ENCODE results near the gene FIBP. TPM values are rescaled to one million over a fixed set of nuclear protein-coding genes. Genes with fewer than 3 reads are reported as not detected.

Gene FIBP
- total and polyA plus RNA-seq, 10 of the 15 experiments (the other 5 are each of a cell fraction or from before 2014, with no cell fraction given): 65.1 to 182 (median 94.6) TPM

GRCh38 chr11:65864706-65865471 lies 23.4 kb downstream of the FIBP start:
- ChIA-PET SMC1A (ENCODE audit: uncharacterized antibody, unreplicated experiment) (no interaction called here), CTCF (interaction anchor here (1.6 kb wide), 1 partner anchor 24 kb away, joined by 3 read pairs; no protein-coding TSS in a partner anchor), POLR2A (no interaction called here), RAD21 (ENCODE audit: unreplicated experiment) (no interaction called here)
- peaks cover 23 to 38% of the 10 kb centered on the region in 2 experiments for H3K36me3 ChIP-seq (ENCODE audit: control insufficient read depth in 2 of 2, insufficient read depth in 2 of 2, low read length in 1 of 2)
- 93% methylated on average over 18 of the region's 18 CpGs for WGBS (ENCODE audit: insufficient coverage, insufficient replicate concordance, low lambda C conversion rate, missing lambda C conversion rate)
- H3K27ac ChIP-seq (ENCODE audit: control insufficient read depth, insufficient read depth): no peak overlapping the region
- H3K4me1 ChIP-seq (ENCODE audit: control insufficient read depth, insufficient read depth, low read length): peaks cover 15% of the 10 kb centered on the region
- H2AFZ ChIP-seq (ENCODE audit: control insufficient read depth, low read depth, low read length): no peak overlapping the region
- H3K4me3 ChIP-seq: no peak overlapping the region
- TF ChIP-seq POLR2AphosphoS2 (IDR thresholded peaks at IDR 0.05; ENCODE audit: low read depth, low read length) (0 out of 2 replicates have a peak, but pooled peaks have one; percentile 7), NRF1 (conservative IDR thresholded peaks at IDR 0.05; ENCODE audit: low read depth, low read length) (no peak), DPF2 (IDR thresholded peaks at IDR 0.05) (no peak)
- TF ChIP-seq, protein P1, sequence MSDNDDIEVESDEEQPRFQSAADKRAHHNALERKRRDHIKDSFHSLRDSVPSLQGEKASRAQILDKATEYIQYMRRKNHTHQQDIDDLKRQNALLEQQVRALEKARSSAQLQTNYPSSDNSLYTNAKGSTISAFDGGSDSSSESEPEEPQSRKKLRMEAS (IDR thresholded peaks at IDR 0.05; ENCODE audit: low read depth, low read length): no peak
- intact Hi-C loops (cut with micrococcal nuclease; ENCODE audit: unreplicated experiment): no loop called here
- peaks cover 21% of the 10 kb centered on the region for H3K79me2 ChIP-seq (ENCODE audit: control insufficient read depth, insufficient read depth, low read length)
- no peak for ATAC-seq
- H3K9me3 ChIP-seq (replicated peaks; ENCODE audit: control insufficient read depth, insufficient read depth, low read length): no peaks in the 10 kb centered on the region
- H3K9ac ChIP-seq (ENCODE audit: control insufficient read depth, insufficient read depth, low read length): no peak overlapping the region
- no peak for FAIRE-seq
- no peaks in the 10 kb centered on the region; the same call in 1 of the 2 replicates for H4K20me1 ChIP-seq (ENCODE audit: control insufficient read depth, insufficient read depth)
- BruUV-seq (replicated peaks): no TSS peak
- in situ Hi-C loops (cut with MboI): loop anchor here (25.0 kb wide), 1 partner anchor 1628 kb away; the partner anchor contains the start of genes DNAJC4, FKBP2, NUDT22 and PPP1R14B
- no peak for DNase-seq (ENCODE audit: low read depth, low spot score)
- H3K27me3 ChIP-seq (replicated peaks in 1 of 2; ENCODE audit: control insufficient read depth in 2 of 2, insufficient read depth in 2 of 2, low read length in 1 of 2): no peaks in the 10 kb centered on the region
- H3K4me2 ChIP-seq (ENCODE audit: control insufficient read depth, insufficient read depth): no peak overlapping the region

Data from GM12878 (cell line).